Ramos (cell line): ENCODE measurements around the gene SELENON.

Source experiments
- in situ Hi-C: fragments of 300-500 bp; cut with MboI; formaldehyde crosslinking; loops from one replicate; pipeline ENCODE4 v1.14.3; 2022; ENCODE audit warnings: low sequenced_read_pairs; ENCODE audit not compliant: unreplicated experiment

The SELENON gene

GRCh38 chr1:25792115-25792514 is 7.9 kb upstream of the SELENON start:
- in situ Hi-C loops = loop anchor here (10.0 kb wide), 2 partner anchors 267 to 507 kb away; no protein-coding TSS in a partner anchor

- in situ Hi-C loops = loop anchor here (10.0 kb wide), 2 partner anchors 269 to 509 kb away; no protein-coding TSS in a partner anchor
These were observed 6.3 kb upstream of the SELENON start for GRCh38 chr1:25793585-25794170.

- in situ Hi-C loops = loop anchor here (10.0 kb wide), 2 partner anchors 270 to 510 kb away; no protein-coding TSS in a partner anchor
These were observed 5.7 kb upstream of the SELENON start for GRCh38 chr1:25794325-25794724.

GRCh38 chr1:25795211-25795610 is 4.8 kb upstream of the SELENON start:
- in situ Hi-C loops = loop anchor here (10.0 kb wide), 2 partner anchors 270 to 510 kb away; no protein-coding TSS in a partner anchor

GRCh38 chr1:25795946-25796810 is 3.8 kb upstream of the SELENON start:
- in situ Hi-C loops = loop anchor here (10.0 kb wide), 2 partner anchors 271 to 511 kb away; no protein-coding TSS in a partner anchor

- in situ Hi-C loops = loop anchor here (10.0 kb wide), 2 partner anchors 272 to 512 kb away; no protein-coding TSS in a partner anchor
These were observed 3.1 kb upstream of the SELENON start for GRCh38 chr1:25796811-25797458.

GRCh38 chr1:25797939-25798338 is 2.1 kb upstream of the SELENON start:
- in situ Hi-C loops = loop anchor here (10.0 kb wide), 2 partner anchors 273 to 513 kb away; no protein-coding TSS in a partner anchor

- in situ Hi-C loops = loop anchor here (10.0 kb wide), 2 partner anchors 274 to 514 kb away; no protein-coding TSS in a partner anchor
These were observed 1.2 kb upstream of the SELENON start for GRCh38 chr1:25798666-25799351.

- in situ Hi-C loops = loop anchor here (10.0 kb wide), 2 partner anchors 275 to 515 kb away; no protein-coding TSS in a partner anchor
These were observed 550 bp upstream of the SELENON start for GRCh38 chr1:25799352-25799934.

GRCh38 chr1:25800703-25801377 is 847 bp downstream of the SELENON start:
- in situ Hi-C loops = loop anchor here (25.0 kb wide), 1 partner anchor 389 kb away; the partner anchor contains the start of gene RHCE

- in situ Hi-C loops = loop anchor here (25.0 kb wide), 1 partner anchor 391 kb away; the partner anchor contains the start of gene RHCE
These were observed 2.9 kb downstream of the SELENON start for GRCh38 chr1:25802915-25803314.

GRCh38 chr1:25803368-25803767 is 3.4 kb downstream of the SELENON start:
- in situ Hi-C loops = loop anchor here (25.0 kb wide), 1 partner anchor 391 kb away; the partner anchor contains the start of gene RHCE

- in situ Hi-C loops = loop anchor here (25.0 kb wide), 1 partner anchor 392 kb away; the partner anchor contains the start of gene RHCE
These were observed 4.4 kb downstream of the SELENON start for GRCh38 chr1:25804244-25804963.

- in situ Hi-C loops = loop anchor here (25.0 kb wide), 1 partner anchor 393 kb away; the partner anchor contains the start of gene RHCE
These were observed 5.2 kb downstream of the SELENON start for GRCh38 chr1:25804964-25805862.

- in situ Hi-C loops = loop anchor here (25.0 kb wide), 1 partner anchor 394 kb away; the partner anchor contains the start of gene RHCE
These were observed 5.9 kb downstream of the SELENON start for GRCh38 chr1:25805863-25806225.

GRCh38 chr1:25806418-25806817 is 6.4 kb downstream of the SELENON start:
- in situ Hi-C loops = loop anchor here (25.0 kb wide), 1 partner anchor 394 kb away; the partner anchor contains the start of gene RHCE
